ENCODE measurements around the gene ALK.

The ALK gene

DNA sequence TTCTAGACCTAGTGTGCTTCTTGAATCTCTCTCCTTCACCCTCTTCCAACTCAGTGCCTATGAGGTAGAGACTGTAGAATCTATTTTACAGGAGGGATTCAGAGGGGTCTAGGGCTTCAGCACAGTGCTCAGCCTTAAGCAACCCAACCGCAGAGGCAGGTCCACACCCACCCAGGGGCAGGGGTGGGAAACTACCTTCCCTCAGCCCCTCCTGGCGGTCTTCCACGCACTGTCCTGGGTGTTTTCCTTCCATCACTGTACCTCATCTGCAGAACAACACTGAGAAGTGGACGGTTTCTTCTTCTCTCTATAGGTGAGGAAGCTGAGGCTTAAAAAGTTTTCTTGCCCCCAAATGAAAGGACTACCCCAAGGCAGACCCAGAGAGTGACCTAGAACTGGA is 222.3 kb downstream of the ALK start:
- no peak for DNase-seq

DNA sequence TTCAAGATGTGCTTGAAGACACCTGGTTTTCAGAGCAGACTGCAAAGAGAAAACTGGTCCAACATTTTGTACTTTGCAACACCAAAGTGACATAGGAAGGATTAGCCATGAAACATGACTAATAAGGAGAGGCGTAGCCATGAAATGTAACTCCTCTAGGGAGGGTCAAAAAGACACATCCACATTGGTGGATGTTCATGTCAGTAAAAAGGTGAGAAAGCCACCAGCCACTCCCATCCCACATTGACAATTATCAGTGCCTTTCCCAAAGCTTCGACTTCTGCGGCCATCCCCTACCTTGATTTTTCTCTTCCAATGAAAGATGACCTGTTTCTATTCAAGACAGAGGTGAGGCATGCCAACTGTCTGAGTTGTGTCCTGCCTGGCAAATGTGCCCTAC is 223.2 kb downstream of the ALK start:
- DNase-seq: no peak

DNA sequence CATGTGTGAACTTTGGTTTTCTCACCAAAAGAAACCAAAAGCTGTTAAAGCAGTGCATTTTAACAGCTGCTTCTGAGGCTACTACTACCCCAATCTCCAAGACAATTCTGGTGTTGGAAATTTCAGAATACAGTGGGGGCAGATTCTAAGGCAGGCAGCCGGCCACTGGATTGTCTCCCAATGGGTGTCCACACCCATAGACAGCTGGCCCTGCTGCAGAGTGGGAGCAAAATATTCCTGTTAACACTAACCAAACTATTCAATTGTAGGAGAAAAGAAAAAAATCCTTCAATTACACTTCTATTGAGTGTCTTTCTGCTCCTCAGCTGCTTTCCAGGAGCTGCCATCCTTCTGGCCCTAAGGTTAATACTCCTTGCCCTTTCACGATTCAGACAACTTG is 223.7 kb downstream of the ALK start:
- DNase-seq: no peak

DNA sequence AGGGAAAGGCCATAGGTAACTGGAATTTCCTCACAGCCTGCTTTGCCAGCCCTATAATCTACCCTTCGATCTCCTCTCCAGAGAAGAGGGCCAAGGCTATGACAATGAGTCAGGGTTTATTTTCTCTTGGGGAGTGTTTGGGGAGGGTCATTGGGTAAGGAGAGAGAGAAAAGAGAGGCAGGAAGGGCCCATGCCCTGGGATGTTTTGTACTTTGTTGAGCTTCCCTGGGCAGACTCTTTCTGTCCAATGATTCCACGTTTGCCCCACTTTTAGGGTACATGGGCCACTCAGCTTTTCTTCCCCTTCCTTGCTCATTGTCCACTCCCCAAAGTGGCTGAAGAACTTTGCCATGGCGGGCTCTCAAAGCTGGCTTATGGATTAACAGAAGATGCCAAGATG is 224.2 kb downstream of the ALK start:
- no peak for DNase-seq

DNA sequence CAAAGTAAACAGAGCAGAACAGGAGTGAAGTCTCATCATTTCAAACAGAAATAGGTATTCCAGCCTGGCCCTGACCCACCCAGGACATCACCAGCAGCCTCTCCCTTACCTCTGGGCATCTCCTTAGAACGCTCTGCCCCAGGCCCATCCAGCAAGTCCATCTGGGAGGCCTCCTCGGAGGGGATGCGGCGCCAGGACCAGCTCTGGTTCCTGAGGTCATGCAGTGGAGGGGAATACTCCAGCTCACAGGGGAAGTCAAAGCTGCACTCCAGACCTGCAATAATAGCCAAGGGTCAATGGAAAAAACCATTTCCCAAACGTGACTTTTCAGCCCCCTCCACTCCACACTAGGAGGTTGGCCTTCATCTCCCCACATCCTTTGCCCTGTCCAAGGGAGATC is 226.6 kb downstream of the ALK start:
- no peak for DNase-seq

DNA sequence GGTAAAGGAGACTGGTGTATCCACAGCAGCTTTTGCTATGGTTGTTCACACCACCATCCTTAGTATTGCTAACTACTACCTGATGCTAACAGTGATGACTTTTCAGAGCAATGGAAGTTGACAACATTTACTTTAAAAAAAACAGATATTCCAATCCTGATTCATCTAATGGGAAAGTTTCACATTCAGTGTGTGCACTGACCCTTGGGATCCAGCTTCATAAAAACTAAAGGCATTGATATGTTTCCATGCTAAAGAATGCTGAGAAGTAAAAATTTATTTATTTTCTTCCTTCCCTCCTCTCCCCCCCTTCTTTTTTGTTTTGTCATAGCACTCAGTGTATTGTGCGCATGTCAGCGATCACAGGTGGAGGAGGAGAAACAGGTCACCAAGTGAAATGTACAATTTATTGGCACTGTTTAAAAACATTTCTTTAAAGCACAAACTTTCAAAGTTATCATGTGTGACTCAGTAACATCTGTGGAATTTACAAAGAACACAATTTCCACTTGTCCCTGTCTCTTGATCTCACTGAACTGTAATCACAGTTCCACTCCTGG is 229.9 kb downstream of the ALK start:
- DNase-seq: no peak

DNA sequence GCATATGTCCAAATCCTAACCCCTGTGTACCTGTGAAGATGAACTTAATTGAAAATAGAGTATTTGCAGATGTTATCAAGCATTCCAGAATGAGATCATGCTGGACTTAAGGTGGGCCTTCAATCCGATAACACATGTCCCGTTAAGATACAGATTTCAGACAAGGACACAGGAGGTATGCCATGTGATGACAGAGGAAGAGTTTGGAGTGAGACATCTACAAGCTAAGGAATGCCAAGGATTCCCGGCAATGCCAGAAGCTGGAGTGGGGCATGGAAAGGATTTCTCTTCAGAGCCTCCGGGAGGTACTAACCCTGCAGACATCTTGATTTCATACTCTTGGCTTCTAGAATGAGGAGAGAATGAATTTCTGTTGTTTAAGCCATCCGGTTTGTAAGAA is 231.7 kb downstream of the ALK start:
- DNase-seq: no peak

DNA sequence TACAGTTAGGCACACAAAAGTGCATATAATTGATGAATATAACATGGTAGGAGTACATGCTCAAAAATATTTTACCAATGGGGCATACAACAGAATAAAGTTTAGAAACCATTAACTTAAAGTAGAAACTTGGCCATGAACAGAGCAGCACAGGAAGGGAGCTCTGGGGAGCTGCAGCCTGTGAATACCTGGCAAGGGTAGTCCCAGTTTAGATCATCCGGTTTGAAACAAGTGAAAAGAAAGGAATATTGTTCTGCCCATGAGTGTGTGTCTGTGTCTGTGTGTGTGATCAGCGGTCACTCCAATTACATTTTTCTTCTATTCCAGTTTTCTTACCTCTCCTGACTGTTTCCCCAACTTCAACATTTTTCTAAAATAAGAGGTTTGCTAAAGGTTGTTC is 233.0 kb downstream of the ALK start:
- DNase-seq: no peak

DNA sequence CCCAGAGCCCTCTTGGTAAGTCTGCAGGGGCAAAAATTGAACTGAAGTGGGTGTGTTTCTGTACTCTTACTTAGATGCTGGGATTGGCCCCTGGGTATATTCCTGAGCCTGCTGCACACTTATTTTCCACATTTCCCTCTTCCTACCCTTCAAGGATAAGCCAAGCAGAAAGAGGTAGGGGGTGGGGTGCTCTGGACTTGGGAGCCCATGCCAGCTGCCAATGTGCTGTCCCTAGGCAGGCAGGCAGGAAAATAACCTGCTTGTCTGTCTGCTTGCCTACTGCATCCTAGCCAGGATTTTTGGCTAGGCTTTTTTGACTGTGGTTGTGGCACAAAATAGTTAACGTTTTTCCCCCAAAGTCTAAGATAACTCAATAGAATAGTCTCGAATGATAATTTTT is 234.3 kb downstream of the ALK start:
- DNase-seq: no peak

DNA sequence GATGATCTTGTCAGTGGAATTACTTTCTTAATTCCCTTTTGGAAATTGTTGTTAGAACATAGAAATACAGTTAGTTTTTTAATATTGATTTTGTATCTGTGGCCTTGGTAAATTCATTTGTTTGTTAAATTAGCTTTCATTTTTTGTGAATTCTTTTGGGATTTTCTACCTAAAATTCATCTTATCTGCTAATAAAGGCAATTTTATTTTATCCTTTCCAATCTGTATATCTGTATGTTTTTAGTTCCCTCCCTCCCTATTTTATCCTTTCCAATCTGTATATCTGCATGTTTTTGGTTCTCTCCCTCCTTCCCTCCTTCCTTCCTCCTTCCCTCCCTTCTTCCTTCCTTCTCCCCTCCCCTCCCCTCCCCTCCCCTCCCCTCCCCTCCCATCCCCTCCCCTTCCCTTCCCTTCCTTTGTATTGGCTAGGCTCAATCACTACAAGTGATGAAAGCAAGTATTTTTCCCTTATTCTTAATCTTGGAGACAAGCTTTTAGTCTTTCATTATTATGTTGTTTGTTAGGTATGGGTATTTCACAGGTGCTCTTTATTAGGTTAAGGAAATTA is 244.4 kb downstream of the ALK start:
- DNase-seq: no peak

DNA sequence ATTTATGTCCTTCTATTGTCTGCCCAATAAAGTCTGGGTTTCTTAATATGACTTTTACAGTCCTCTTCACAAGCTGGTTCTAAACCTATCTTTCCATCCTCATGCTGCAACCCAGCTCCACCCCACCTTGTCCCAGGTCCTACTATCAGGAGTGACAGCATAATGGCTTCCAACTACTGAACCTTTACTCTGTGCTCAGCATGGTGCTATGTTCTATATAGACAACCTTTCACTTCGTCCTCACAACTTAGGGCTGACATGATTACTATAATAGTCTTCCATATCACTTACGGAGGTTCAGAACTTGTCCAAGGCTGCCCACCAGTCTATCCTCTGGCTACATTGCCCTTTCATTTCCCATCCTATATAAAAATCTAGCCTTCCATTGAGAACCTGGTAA is 256.8 kb downstream of the ALK start:
- DNase-seq: no peak

DNA sequence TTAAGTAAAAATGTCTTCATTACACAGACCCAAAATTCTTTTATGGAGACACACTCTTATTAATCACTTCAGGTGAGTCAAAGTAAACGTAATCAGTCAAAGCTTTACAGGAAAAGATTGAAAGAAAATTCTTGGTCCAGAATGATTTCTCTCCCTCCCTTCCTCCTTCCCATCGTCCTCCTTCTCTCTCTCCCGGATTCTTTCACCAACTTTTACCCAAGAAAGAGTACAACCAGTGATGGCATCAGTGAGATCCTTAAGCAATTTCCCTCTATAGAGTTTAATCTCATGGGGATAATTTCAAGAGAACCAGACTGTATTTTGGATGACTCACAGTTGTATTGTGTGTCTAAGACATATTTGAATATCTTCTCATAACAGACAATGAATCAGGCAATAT is 258.1 kb downstream of the ALK start:
- no peak for DNase-seq

DNA sequence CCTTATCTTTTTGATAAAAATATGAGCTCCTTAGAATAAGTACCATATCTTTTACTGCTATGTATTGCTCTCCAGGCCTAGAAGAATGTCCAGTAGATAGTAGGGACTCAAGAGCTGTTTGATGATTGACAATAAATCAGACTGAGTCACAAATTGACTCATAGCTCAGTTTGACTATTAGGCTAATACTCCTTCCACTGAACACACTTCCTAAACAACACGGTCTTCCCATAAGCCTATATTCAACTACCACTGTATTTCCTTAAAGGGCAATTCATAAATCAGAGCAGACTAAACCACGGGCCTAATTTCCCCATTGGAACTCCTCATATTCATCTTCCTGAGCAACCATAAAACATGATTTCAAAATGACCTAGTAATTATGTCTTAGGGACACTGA is 258.5 kb downstream of the ALK start:
- DNase-seq: no peak

DNA sequence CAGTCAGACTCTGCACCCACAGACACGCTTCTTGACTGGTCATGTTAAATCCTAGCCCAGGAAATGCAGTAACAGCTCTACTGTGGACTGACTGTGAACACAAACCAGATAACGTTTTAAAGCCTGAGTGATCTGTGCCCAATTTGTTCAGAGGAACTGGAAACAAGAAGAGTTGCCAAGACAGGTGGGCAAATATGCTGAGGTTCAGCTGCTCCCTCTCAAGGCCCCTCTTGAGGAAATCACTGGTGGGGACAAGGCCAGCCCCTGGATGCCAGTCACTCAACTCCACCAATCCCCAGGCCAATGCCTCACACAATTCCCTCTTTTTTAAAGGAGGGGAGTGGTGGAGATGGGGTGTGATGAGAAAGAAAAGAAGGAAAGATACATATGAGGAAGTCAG is 261.2 kb downstream of the ALK start:
- no peak for DNase-seq

DNA sequence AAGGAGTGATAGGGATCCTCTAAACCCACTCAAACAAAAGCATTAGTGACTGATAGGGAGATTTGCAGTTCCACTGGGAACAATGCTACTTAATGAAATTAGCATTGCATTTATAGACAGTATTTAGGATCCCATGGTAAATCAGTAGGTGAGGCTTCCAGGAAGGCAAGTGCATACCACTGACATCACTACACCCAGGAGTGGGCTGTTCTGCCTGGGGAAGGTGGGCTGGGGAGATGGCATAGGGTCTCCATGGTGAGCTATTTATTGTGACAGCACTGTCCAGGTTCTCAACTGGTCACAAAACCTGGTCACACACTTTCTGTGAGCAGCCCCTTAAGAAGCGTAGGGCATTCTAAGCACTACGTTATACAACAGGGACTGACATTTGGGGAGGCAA is 262.2 kb downstream of the ALK start:
- DNase-seq: no peak

DNA sequence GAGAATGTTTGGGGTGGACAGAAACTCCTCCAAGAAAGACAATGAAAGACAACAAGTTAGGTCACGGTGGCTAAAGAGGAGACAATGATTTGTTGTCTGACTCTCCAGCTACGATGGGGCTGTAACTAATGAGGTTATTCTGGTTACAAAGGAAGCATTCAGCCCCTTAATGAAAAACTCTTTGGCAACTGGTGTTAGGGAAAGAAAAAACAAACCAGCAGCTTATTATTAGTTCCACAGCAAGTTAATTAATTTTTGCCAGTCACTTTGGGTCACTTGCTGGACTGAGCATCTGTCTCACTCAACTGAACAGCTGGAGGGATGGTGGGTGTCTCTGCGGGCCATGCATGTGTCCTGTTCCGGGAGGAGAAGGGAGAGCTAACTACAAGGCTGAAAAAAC is 263.7 kb downstream of the ALK start:
- DNase-seq: no peak

DNA sequence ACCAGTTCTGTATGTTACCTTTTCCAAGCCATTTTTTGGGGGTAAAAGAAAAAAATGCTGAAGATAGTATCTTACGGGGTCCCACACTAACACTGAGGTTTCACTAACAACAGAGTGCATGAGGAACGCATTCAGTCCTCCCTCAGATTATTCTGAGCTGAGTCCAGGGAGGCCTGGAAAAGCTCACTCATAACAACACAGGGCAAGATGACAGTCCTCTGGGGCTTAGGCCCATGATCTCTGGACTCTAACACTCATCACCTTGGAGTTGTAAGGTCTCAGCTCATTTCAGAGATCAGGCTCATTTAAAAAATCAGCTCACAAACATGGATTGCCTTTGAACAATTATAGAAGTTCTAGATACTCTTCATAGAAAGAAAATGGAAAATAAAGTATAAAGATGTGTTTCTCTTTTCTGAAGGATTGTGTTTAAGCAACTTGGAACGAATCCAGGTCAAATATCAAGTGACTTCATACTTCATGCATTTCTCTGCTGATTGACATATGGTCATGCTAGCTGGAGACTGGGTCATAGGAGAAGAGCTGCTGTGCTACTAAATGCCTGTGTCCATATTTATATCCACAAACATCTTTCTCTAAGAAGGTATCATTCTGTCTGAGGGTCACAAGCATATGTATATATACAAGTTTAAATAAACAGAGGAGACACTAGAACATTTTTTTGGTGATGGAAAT is 265.8 kb downstream of the ALK start:
- no peak for DNase-seq

DNA sequence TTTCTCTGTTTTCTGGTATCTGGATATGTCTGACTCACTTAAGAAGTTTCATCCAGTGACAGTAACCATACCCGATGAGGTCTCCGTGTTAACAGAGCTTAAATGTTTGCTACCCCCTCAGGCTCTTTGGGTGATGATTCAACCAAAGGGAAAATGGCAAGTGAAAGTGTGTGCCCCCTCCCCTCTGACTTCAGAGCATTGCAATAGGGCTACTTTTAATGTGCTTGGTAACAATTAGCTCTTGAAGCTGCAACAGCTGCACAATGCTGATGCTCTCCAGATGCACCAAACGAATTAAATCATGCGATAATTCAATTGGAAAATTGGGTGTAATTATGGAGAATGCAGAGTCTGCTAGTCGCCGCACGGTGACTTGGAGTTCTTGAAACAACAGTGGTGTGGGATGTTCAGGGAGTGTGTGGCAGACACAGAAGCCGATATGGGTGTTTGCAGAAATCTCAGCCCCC is 270.7 kb downstream of the ALK start:
- DNase-seq: no peak

DNA sequence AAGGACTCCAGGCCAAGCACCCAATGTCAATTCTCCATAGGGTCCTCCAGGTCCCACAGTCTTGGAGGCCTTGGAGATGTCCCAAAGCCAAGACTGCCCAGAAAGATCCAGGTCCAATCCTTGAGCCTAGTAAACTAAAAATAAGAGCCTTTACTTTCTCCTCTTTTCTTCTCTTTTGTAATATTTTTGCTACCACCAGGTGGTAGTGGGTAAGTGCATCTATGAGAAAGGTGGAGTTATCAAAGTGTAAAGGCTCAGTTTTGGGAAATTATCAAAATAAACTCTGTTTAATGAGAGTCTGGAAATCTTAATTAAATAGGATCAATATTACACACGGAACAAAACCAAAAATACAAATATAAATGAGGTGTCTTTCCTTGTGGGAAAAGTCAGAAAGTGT is 276.4 kb downstream of the ALK start:
- DNase-seq: no peak

DNA sequence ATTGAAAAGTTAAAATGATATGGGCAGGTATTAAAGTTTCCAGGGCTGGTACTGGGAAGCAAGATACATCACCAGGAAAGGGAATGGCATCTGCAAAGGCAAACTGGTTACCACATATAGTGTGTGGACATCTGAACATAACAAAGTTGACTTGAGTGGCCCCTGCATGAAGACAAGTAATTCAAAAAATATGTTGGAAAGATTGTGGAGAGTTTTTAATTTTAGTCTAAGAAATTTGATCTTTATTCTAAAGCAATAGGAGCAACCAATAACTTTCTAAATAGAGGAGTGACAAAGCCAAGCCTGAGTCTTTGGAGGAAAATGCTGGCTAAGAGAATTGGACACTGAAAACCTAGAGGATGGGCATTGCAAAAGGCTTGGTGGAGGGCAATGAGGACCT is 278.2 kb downstream of the ALK start:
- DNase-seq: no peak

DNA sequence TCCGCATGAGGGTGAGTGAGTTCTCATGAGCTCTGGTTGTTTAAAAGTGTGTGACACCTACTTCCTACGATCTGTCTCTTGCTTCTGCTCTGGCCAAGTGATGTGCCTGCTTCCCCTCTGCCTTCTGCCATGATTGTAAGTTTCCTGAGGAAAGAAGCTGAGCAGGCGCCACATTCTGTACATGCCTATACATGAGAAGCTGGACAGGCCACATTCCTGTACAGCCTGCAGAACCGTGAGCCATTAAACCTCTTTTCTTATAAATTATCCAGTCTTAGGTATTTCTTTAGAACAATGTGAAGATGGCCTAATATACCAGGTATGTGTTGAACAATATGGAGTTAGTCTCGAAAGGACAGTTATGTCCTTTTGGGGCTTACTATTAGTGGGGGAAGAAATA is 281.0 kb downstream of the ALK start:
- no peak for DNase-seq

DNA sequence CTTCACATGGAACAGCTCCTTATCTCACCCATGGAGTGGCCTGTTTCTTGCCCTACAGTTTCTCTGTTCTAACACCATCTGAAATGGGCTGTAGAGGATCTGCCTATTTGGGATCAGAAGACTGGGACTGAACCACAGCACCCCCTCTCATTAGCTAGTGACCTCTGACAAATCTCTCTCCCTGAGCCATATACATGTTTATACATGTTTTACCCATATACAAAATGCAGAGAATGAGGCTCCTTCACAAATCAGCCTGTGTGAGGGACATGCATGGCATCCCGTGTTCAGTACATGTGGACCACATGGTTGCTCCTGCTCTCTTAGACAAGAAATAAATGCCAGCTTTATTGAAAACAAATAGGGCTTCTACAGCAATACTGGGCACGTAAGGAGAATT is 282.7 kb downstream of the ALK start:
- DNase-seq: no peak

DNA sequence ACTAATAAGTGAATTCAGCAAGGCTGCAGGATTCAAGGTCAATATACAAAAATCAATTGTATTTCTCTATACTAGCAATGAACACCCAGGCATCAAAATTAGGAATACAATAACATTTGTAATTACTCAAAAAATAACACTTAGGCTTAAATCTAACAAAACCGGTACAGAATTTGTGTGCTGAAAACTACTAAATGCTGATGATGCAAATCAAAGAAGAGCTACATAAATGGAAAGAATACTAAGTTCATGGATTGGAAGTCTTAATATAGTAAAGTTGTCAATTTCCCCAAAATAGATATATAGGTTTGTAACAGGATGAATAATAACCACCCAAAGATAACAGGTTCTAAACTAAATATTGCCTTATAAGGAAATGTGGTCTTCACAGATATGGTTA is 286.5 kb downstream of the ALK start:
- no peak for DNase-seq

DNA sequence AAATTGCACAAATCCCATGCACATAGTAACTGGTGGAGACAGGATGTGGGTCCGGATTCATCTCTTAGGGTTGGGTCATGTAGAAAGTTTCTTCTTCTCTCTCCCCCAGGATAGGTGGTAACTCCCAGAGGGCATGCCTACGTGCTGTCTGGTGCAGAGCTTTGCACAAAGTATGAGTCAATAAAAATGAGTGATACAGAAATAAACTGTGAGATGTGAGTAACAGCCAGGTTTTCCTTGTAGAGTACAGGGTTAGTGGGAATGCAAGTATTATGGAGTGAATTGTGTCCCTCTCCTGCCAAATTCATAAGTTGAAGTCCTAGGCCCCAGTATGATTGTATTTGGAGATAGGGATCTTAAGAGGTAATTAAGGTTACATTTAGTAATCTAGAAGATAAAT is 289.4 kb downstream of the ALK start:
- DNase-seq: no peak

DNA sequence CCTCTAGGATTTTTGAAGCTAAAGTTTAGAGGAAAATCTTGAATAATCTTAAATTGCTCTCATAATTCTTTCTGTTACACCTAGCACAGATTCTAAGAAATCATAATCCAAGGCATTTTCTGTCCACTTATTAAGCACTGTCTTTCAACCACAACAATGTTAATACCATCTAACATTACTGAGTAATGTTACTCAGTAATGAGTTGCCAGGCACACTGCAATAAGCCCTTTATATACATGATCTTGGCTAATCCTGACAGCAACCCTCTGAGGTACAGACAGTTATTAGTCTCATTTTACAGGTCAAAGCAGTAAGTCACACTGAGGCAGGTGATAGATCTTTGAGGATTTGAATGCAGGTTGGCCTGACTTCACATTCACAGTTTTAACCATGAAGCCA is 291.9 kb downstream of the ALK start:
- DNase-seq: no peak

Measured in COR-L47 (cell line).